ENCODE results near the gene ROPN1L.
"Not testable (repeated sequence)": the region's sequence is repeated elsewhere in the genome, so short reads cannot be mapped to it uniquely, and the experiment has no call there.

The ROPN1L gene

GRCh38 chr5:10441083-10441991 is at the start of gene ROPN1L:
TSS of gene ROPN1L (plus strand) at chr5:10441879. CDS start at chr5:10442168, 289 bp downstream.
- peak; percentile 85 for DNase-seq (ENCODE audit: low spot score)

GRCh38 chr5:10392567-10393328 is 48.9 kb upstream of the ROPN1L start:
- not testable (repeated sequence) for DNase-seq (ENCODE audit: low spot score)

GRCh38 chr5:10393491-10393890 is 48.2 kb upstream of the ROPN1L start:
- DNase-seq (ENCODE audit: low spot score), result no peak

- no peak for DNase-seq (ENCODE audit: low spot score)
These were observed 45.1 kb upstream of the ROPN1L start for GRCh38 chr5:10396552-10396951.

GRCh38 chr5:10399839-10400238 is 41.8 kb upstream of the ROPN1L start:
- DNase-seq (ENCODE audit: low spot score), result no peak

GRCh38 chr5:10400411-10400810 is 41.3 kb upstream of the ROPN1L start:
- DNase-seq (ENCODE audit: low spot score), result no peak

GRCh38 chr5:10400831-10401230 is 40.8 kb upstream of the ROPN1L start:
- no peak for DNase-seq (ENCODE audit: low spot score)

GRCh38 chr5:10401498-10401897 is 40.2 kb upstream of the ROPN1L start:
- DNase-seq (ENCODE audit: low spot score), result no peak

- DNase-seq (ENCODE audit: low spot score), result no peak
These were observed 37.9 kb upstream of the ROPN1L start for GRCh38 chr5:10403829-10404228.

GRCh38 chr5:10406651-10407050 is 35.0 kb upstream of the ROPN1L start:
- no peak for DNase-seq (ENCODE audit: low spot score)

GRCh38 chr5:10409504-10409903 is 32.2 kb upstream of the ROPN1L start:
- no peak for DNase-seq (ENCODE audit: low spot score)

GRCh38 chr5:10410662-10411061 is 31.0 kb upstream of the ROPN1L start:
- DNase-seq (ENCODE audit: low spot score), result no peak

- DNase-seq (ENCODE audit: low spot score), result no peak
These were observed 30.3 kb upstream of the ROPN1L start for GRCh38 chr5:10411336-10411735.

- DNase-seq (ENCODE audit: low spot score), result no peak
These were observed 24.8 kb upstream of the ROPN1L start for GRCh38 chr5:10416868-10417267.

GRCh38 chr5:10418654-10419345 is 22.9 kb upstream of the ROPN1L start:
- no peak for DNase-seq (ENCODE audit: low spot score)

- no peak for DNase-seq (ENCODE audit: low spot score)
These were observed 21.2 kb upstream of the ROPN1L start for GRCh38 chr5:10420468-10420867.

GRCh38 chr5:10420932-10421331 is 20.7 kb upstream of the ROPN1L start:
- peak; percentile 56 for DNase-seq (ENCODE audit: low spot score)

GRCh38 chr5:10421896-10422691 is 19.6 kb upstream of the ROPN1L start:
- no peak for DNase-seq (ENCODE audit: low spot score)

- no peak for DNase-seq (ENCODE audit: low spot score)
These were observed 18.7 kb upstream of the ROPN1L start for GRCh38 chr5:10423022-10423421.

- peak; percentile 42 for DNase-seq (ENCODE audit: low spot score)
These were observed 17.5 kb upstream of the ROPN1L start for GRCh38 chr5:10424124-10424731.

GRCh38 chr5:10427201-10427600 is 14.5 kb upstream of the ROPN1L start:
- DNase-seq (ENCODE audit: low spot score), result no peak
